Fibroblast of lung (primary cell): ENCODE results near the gene IL19. TPM values are rescaled to one million over a fixed set of nuclear protein-coding genes. Genes with fewer than 3 reads are reported as not detected.

ENCODE experiments used
- DNase-seq, 2 donors: peaks; one replicate each; pipeline versions ENCODE4 v3.0.0 to v3.0.0-alpha.2; 2010; ENCODE audit warnings: low read depth in 2 of 2
- H2AFZ ChIP-seq: 2 replicates; pipeline ENCODE4 v1.5.1; 2012; ENCODE audit warnings: low read length, control low read depth, inconsistent platforms
- H3K27ac ChIP-seq: 2 replicates; pipeline ENCODE4 v1.5.1; 2011; ENCODE audit warnings: low read length, control low read depth; ENCODE audit not compliant: insufficient read depth
- H3K27me3 ChIP-seq: 2 replicates; pipeline ENCODE4 v1.5.1; 2011; ENCODE audit warnings: mild to moderate bottlenecking, low read length; ENCODE audit not compliant: control insufficient read depth, insufficient read depth
- H3K36me3 ChIP-seq: 2 replicates; pipeline ENCODE4 v1.5.1; 2011; ENCODE audit warnings: low read length; ENCODE audit not compliant: control insufficient read depth, insufficient read depth
- H3K4me1 ChIP-seq: 2 replicates; pipeline ENCODE4 v1.5.1; 2011; ENCODE audit warnings: low read length; ENCODE audit not compliant: control insufficient read depth, insufficient read depth; ENCODE audit errors: extremely low read depth
- H3K4me2 ChIP-seq: 2 replicates; pipeline ENCODE4 v1.5.1; 2011; ENCODE audit warnings: low read length, control low read depth; ENCODE audit not compliant: insufficient read depth; ENCODE audit errors: extremely low read depth
- H3K4me3 ChIP-seq, 4 experiments: fragments of 200-600 bp in 1 of 4; sonication (generic) in 1 of 4; replicated peaks in 1 of 4; 2 replicates each; pipeline ENCODE4 v1.5.1; 2011 to 2016; ENCODE audit warnings: low read length in 4 of 4, low read depth in 3 of 4, mild to moderate bottlenecking in 3 of 4, control low read depth in 2 of 4, inconsistent platforms in 1 of 4, mixed read lengths in 1 of 4; ENCODE audit not compliant: insufficient read depth in 1 of 4; ENCODE audit errors: control extremely low read depth in 1 of 4
- H3K79me2 ChIP-seq: 2 replicates; pipeline ENCODE4 v1.5.1; 2012; ENCODE audit warnings: mild to moderate bottlenecking, low read length, inconsistent platforms; ENCODE audit not compliant: control insufficient read depth, insufficient read depth
- H3K9ac ChIP-seq: 2 replicates; pipeline ENCODE4 v1.5.1; 2011; ENCODE audit warnings: mild to moderate bottlenecking, low read length, control low read depth; ENCODE audit not compliant: insufficient read depth
- H3K9me3 ChIP-seq: 2 replicates; pipeline ENCODE4 v1.5.1; 2012; ENCODE audit warnings: low read depth, low read length; ENCODE audit not compliant: control insufficient read depth, insufficient read depth
- H4K20me1 ChIP-seq: 2 replicates; pipeline ENCODE4 v1.5.1; 2011; ENCODE audit warnings: low read length; ENCODE audit not compliant: control insufficient read depth, insufficient read depth; ENCODE audit errors: extremely low read depth
- EZH2 ChIP-seq: IDR thresholded peaks from 2 replicates; pipeline ENCODE4 v1.5.1; 2012; ENCODE audit warnings: low read length, control low read depth, mild to moderate bottlenecking; ENCODE audit errors: missing control alignments
- polyA plus RNA-seq, 2 donors: library from polyadenylated mRNA; depleted of rRNA in 1 of 2; stranded (reverse) in 1 of 2; unstranded in 1 of 2; fragments of >200 nt; gene quantifications; 2 replicates each; pipeline ENCODE4 v1.2.1, GENCODE V29; 2011 to 2012; ENCODE audit warnings: missing spikeins in 1 of 2
- total RNA-seq: library from RNA; depleted of rRNA; stranded (reverse); fragments of >200 nt; gene quantifications from 2 replicates; pipeline ENCODE4 v1.2.1, GENCODE V29; 2014
- TF ChIP-seq, protein P1 (sequence below), 2 donors: IDR thresholded peaks in 1 of 2; conservative IDR thresholded peaks in 1 of 2; 1 replicate in 1 of 2; 2 replicates in 1 of 2; pipeline ENCODE4 v1.5.1; 2011 to 2012; ENCODE audit warnings: low read length in 2 of 2, control low read depth in 1 of 2, inconsistent platforms in 1 of 2, low read depth in 1 of 2, mild to moderate bottlenecking in 1 of 2

The IL19 gene
- total and polyA plus RNA-seq, 2 donors (not counting 1 experiment from before 2014, with no cell fraction given): not detected

GRCh38 chr1:206723462-206723804 is 47.1 kb upstream of the IL19 start:
- Histone ChIP-seq H3K9ac (no peak overlapping the region), H4K20me1 (peaks cover 7% of the 10 kb centered on the region), H2AFZ (no peak overlapping the region), H3K79me2 (peaks cover 78% of the 10 kb centered on the region), H3K4me1 (peaks cover 13% of the 10 kb centered on the region), H3K9me3 (no peaks in the 10 kb centered on the region), H3K27me3 (no peaks in the 10 kb centered on the region), H3K27ac (peak overlapping the region; percentile 55), H3K36me3 (no peaks in the 10 kb centered on the region), H3K4me2 (peak overlapping the region; percentile 40), H3K4me3 (no peak overlapping the region)
- TF ChIP-seq EZH2: no peak
- TF ChIP-seq, protein P1, sequence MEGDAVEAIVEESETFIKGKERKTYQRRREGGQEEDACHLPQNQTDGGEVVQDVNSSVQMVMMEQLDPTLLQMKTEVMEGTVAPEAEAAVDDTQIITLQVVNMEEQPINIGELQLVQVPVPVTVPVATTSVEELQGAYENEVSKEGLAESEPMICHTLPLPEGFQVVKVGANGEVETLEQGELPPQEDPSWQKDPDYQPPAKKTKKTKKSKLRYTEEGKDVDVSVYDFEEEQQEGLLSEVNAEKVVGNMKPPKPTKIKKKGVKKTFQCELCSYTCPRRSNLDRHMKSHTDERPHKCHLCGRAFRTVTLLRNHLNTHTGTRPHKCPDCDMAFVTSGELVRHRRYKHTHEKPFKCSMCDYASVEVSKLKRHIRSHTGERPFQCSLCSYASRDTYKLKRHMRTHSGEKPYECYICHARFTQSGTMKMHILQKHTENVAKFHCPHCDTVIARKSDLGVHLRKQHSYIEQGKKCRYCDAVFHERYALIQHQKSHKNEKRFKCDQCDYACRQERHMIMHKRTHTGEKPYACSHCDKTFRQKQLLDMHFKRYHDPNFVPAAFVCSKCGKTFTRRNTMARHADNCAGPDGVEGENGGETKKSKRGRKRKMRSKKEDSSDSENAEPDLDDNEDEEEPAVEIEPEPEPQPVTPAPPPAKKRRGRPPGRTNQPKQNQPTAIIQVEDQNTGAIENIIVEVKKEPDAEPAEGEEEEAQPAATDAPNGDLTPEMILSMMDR (conservative IDR thresholded peaks at IDR 0.05 in 1 of 2, IDR thresholded peaks at IDR 0.05 in 1 of 2; ENCODE audit: low read depth in 1 of 2, low read length in 2 of 2): no peak
- DNase-seq: no peak

DNA sequence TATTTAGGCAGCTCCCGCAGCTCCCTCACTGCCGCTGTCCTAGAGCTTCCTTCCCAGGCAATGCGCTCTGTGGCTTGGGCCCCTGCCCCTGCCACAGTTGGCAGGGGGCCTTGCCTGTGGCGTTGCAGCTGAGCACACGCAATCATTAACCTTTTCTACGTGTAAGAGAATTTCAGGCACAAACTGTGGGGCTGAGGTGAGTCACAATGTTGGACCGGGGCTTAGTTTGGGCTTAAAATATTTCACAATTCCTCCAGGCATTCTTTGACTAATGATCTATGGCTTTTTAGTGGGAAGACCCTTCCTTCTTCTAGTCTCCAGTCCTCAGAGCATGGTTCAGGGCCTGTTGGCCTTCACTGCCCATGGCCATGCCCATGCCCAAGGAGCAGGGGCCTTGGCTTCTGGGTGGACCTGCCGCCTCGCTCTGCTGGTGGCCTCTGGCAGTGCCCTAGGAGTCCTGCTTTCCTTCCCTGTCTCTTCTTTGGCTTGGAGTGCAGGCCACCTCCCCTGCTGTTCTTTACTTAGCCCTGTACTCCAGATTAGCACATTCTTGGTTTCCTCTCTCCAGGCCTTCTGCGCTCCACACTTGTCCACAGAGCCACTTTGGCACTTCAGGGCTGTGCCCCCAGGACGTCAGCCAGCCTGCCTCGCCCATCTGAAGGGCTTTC is 46.6 kb upstream of the IL19 start:
- DNase-seq: peak; percentile 93 to 95
- no peak overlapping the region for H3K9ac ChIP-seq
- H3K27me3 ChIP-seq: no peaks in the 10 kb centered on the region
- H3K9me3 ChIP-seq: no peaks in the 10 kb centered on the region
- H4K20me1 ChIP-seq: peaks cover 7% of the 10 kb centered on the region
- H3K79me2 ChIP-seq: peaks cover 77% of the 10 kb centered on the region
- TF ChIP-seq EZH2: no peak
- TF ChIP-seq, protein P1 (conservative IDR thresholded peaks at IDR 0.05 in 1 of 2, IDR thresholded peaks at IDR 0.05 in 1 of 2; ENCODE audit: low read depth in 1 of 2, low read length in 2 of 2): peak in 1 of 2 donors; percentile 11
- H3K4me3 ChIP-seq: no peak overlapping the region
- H3K27ac ChIP-seq: peak overlapping the region; percentile 55
- peaks cover 13% of the 10 kb centered on the region for H3K4me1 ChIP-seq
- H3K4me2 ChIP-seq: peak overlapping the region; percentile 40
- no peaks in the 10 kb centered on the region for H3K36me3 ChIP-seq
- H2AFZ ChIP-seq: no peak overlapping the region

DNA sequence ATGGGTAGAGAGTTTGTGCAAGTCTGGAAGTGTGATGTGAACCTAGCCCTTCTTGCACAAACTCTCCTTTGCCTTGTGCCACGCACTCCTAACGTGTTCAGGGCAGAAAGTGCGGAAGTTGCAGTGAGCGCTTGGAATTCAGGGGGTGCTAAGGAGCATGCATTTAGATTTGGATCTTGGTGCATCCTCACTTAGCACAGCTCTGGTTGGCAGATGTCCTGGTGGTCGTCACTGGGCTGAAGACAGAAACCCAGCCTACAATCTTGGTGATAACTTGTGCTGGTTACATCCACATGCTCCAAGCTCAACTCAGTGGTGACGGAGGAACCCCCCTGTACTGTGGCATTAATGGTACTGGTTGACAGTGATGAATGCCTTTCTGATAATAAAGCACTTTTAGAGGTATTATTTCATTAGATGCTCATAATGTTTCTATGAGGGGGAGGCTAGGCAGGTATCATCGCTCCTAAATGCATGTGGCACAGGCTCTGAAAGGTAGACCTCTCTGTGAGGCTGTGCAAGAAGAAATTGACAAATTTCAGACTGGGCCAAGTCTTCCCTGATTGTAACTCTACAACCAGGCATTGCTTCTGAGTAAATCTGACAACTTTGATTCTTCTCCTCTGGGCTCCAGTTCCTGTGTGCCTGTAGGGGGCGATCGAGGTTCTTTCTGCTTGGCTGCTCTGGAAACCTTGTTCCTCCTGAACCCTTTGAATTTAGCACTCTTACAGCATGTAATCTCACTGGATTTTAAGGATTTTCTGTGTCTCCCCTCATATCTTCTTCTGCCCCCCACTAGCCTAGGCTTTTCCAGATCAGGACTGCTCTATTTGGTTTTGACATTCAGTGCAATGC is 45.2 kb upstream of the IL19 start:
- DNase-seq: peak; percentile 31 to 60
- H3K4me1 ChIP-seq: peaks cover 13% of the 10 kb centered on the region
- TF ChIP-seq, protein P1 (conservative IDR thresholded peaks at IDR 0.05 in 1 of 2, IDR thresholded peaks at IDR 0.05 in 1 of 2; ENCODE audit: low read depth in 1 of 2, low read length in 2 of 2): peak; percentile 51 to 84
- no peak for TF ChIP-seq EZH2
- H3K9me3 ChIP-seq: no peaks in the 10 kb centered on the region
- H3K36me3 ChIP-seq: peaks cover 2% of the 10 kb centered on the region
- H3K79me2 ChIP-seq: peaks cover 63% of the 10 kb centered on the region
- no peak overlapping the region for H3K4me3 ChIP-seq
- peaks cover 7% of the 10 kb centered on the region for H4K20me1 ChIP-seq
- no peak overlapping the region for H2AFZ ChIP-seq
- no peaks in the 10 kb centered on the region for H3K27me3 ChIP-seq
- H3K9ac ChIP-seq: no peak overlapping the region
- H3K4me2 ChIP-seq: no peak overlapping the region
- no peak overlapping the region for H3K27ac ChIP-seq
